ENCODE measurements around the gene ACP5. TPM values are rescaled to one million over a fixed set of nuclear protein-coding genes. Genes with fewer than 3 reads are reported as not detected.

Gene ACP5
- total RNA-seq, 1 donor from 2014 or later, result 0.95 TPM

DNA sequence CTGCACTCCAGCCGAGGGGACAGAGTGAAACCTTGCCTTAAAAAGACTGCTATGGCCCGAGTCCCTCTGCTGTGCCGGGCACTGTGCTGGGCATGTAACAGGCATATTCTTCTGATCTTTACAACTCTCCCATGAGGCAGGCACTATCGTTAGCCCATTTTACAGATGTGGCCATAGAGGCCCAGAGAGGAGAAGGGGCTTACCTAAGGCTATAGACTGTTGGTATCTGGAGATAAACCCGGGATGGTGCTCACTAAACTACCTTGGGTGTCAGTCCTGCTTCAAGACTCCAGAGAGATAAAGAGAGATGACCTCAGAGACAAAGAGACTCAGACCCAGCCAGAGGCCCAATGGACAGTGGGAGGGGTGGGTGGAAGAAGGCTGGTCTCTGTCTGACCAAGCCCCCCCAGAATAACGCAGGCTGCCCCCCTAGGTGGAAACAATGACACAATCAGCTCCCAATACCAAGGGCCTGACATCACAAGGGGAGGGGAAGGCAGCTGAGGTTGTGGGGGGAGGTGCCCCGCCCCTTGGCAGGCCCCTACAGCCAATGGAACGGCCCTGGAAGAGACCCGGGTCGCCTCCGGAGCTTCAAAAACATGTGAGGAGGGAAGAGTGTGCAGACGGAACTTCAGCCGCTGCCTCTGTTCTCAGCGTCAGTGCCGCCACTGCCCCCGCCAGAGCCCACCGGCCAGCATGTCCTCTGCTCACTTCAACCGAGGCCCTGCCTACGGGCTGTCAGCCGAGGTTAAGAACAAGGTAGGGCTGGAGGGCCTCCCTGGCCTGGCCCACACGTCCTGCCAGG lies 39.0 kb downstream of the ACP5 start, which contains the start of gene CNN1:
Gene CNN1 (plus strand): TSS at position 620 of the 805 bp plus-strand sequence. CDS start 77 bp downstream, at position 697.
- Mint-ChIP-seq H3K27ac (ENCODE audit: unreplicated experiment) (no peak within 1 kb of the TSS), H3K27me3 (ENCODE audit: unreplicated experiment) (peaks cover 13% of the 10 kb centered on the region), H3K4me3 (ENCODE audit: unreplicated experiment) (peak within 1 kb of the TSS; percentile 62), H3K9me3 (ENCODE audit: unreplicated experiment) (no peaks in the 10 kb centered on the region), H3K4me1 (ENCODE audit: unreplicated experiment) (peaks cover 5% of the 10 kb centered on the region), H3K36me3 (ENCODE audit: low read depth, unreplicated experiment) (no peaks in the 10 kb centered on the region)
- TF ChIP-seq, protein P1, sequence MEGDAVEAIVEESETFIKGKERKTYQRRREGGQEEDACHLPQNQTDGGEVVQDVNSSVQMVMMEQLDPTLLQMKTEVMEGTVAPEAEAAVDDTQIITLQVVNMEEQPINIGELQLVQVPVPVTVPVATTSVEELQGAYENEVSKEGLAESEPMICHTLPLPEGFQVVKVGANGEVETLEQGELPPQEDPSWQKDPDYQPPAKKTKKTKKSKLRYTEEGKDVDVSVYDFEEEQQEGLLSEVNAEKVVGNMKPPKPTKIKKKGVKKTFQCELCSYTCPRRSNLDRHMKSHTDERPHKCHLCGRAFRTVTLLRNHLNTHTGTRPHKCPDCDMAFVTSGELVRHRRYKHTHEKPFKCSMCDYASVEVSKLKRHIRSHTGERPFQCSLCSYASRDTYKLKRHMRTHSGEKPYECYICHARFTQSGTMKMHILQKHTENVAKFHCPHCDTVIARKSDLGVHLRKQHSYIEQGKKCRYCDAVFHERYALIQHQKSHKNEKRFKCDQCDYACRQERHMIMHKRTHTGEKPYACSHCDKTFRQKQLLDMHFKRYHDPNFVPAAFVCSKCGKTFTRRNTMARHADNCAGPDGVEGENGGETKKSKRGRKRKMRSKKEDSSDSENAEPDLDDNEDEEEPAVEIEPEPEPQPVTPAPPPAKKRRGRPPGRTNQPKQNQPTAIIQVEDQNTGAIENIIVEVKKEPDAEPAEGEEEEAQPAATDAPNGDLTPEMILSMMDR (IDR thresholded peaks at IDR 0.05; ENCODE audit: unreplicated experiment), result no peak
- peak; percentile 31 for DNase-seq (ENCODE audit: low spot score)

DNA sequence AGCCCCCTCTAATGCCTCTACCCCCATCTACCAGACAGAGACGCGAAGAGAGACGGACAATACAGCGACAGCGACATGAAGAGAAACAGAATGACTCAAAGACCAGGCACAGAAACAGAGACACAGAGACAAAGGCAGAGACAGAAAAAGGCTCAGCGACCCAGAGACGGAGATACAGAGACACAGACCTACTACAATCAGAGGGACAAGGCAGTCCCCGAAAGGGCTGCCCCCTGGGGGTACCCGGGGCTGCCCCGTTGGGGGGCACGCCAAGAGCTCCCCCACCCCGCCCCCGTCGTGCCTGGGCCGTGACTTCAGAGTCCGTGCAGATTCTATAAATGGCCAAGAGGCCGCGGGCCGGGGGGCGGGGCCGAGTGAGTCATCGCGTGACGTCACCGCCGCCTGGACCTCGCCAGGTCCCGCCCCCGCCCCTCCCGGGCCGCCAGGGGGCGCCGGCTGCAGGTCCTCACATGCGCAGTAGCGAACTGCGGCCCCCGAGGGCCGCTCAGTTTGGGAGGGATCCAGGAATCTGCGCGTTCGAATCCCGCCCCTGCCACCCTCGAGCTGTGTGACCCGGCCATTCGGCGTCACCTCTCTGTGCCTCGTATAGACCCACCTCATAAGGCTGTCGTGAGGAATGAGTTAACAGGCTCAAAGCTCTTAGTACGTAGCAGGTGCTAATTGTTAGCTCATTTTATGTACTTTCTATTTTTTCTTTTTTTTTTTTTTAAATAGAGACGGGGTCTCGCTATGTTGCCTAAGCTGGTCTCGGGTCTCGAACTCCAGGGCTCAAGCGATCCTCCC lies 41.5 kb downstream of the ACP5 start:
- TF ChIP-seq, protein P1 (IDR thresholded peaks at IDR 0.05; ENCODE audit: unreplicated experiment), result peak; percentile 91
- peak overlapping the region; percentile 82 for H3K27ac Mint-ChIP-seq (ENCODE audit: unreplicated experiment)
- H3K27me3 Mint-ChIP-seq (ENCODE audit: unreplicated experiment), result peaks cover 8% of the 10 kb centered on the region
- H3K9me3 Mint-ChIP-seq (ENCODE audit: unreplicated experiment), result no peaks in the 10 kb centered on the region
- peaks cover 5% of the 10 kb centered on the region for H3K4me1 Mint-ChIP-seq (ENCODE audit: unreplicated experiment)
- peak; percentile 97 for DNase-seq (ENCODE audit: low spot score)
- no peaks in the 10 kb centered on the region for H3K36me3 Mint-ChIP-seq (ENCODE audit: low read depth, unreplicated experiment)
- peak overlapping the region; percentile 20 for H3K4me3 Mint-ChIP-seq (ENCODE audit: unreplicated experiment)

DNA sequence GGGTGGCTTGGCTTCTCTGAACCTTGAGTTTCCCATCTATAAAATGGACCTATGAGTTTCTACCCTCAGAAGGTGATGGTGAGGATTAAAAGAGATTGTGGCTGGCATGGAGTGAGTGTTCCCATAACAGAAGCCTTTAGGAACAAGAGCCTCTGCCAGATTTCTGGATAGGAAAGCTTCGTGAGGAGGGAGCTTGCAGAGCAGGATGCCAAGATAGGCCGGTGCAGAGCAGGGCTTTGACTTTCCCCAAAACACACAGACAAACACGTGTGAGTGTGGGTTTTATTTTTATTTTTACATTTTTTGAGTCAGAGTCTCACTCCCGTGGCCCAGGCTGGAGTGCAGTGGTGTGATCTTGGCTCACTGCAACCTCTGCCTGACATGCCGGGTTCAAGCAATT lies 42.5 kb downstream of the ACP5 start:
- peak overlapping the region; percentile 42 for H3K4me3 Mint-ChIP-seq (ENCODE audit: unreplicated experiment)
- H3K27me3 Mint-ChIP-seq (ENCODE audit: unreplicated experiment), result peaks cover 8% of the 10 kb centered on the region
- DNase-seq (ENCODE audit: low spot score), result no peak
- H3K36me3 Mint-ChIP-seq (ENCODE audit: low read depth, unreplicated experiment), result no peaks in the 10 kb centered on the region
- TF ChIP-seq, protein P1 (IDR thresholded peaks at IDR 0.05; ENCODE audit: unreplicated experiment), result no peak
- H3K4me1 Mint-ChIP-seq (ENCODE audit: unreplicated experiment), result peaks cover 5% of the 10 kb centered on the region
- no peaks in the 10 kb centered on the region for H3K9me3 Mint-ChIP-seq (ENCODE audit: unreplicated experiment)
- H3K27ac Mint-ChIP-seq (ENCODE audit: unreplicated experiment), result peak overlapping the region; percentile 72

DNA sequence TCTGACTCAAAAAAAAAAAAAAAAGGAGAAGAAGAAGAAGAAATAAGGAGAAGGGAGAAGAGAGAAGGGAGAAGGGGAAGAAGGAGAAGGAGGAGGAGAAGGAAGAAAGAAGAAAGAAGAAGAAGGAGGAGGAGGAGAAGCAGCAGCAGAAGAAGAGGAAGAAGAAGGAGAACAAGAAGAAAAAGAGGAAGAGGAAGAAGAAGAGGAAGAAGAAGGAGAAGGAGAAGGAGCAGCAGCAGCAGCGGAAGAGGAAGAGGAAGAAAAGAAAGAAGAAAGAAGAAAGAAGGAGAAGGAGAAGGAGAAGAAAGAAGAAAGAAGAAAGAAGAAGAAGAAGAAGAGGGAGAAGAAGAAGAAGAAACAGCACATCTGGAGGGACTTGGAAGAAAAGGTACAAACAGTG lies 42.9 kb downstream of the ACP5 start:
- Mint-ChIP-seq H3K36me3 (ENCODE audit: low read depth, unreplicated experiment) (no peaks in the 10 kb centered on the region), H3K27me3 (ENCODE audit: unreplicated experiment) (peaks cover 8% of the 10 kb centered on the region), H3K4me3 (ENCODE audit: unreplicated experiment) (no peak overlapping the region), H3K4me1 (ENCODE audit: unreplicated experiment) (peaks cover 5% of the 10 kb centered on the region), H3K27ac (ENCODE audit: unreplicated experiment) (peak overlapping the region; percentile 72), H3K9me3 (ENCODE audit: unreplicated experiment) (no peaks in the 10 kb centered on the region)
- TF ChIP-seq, protein P1 (IDR thresholded peaks at IDR 0.05; ENCODE audit: unreplicated experiment), result no peak
- DNase-seq (ENCODE audit: low spot score), result no peak

Measured in endothelial cell (in vitro differentiated cells).